Inferior parietal cortex (tissue), 1 donor: Measurements from ENCODE around the gene PTPN5.

Experiments
- DNase-seq: peaks from one replicate; pipeline ENCODE4 v3.0.0-alpha.2; 2016; ENCODE audit errors: extremely low spot score

PTPN5 gene

GRCh38 chr11:18773104-18773503 is 18.5 kb downstream of the PTPN5 start:
- no peak for DNase-seq

- DNase-seq = peak; percentile 53
These were observed 19.4 kb downstream of the PTPN5 start for GRCh38 chr11:18772211-18772610.

GRCh38 chr11:18771266-18772035 is 20.1 kb downstream of the PTPN5 start:
- no peak for DNase-seq

- DNase-seq = no peak
These were observed 21.0 kb downstream of the PTPN5 start for GRCh38 chr11:18770479-18771125.

- DNase-seq = no peak
These were observed 21.7 kb downstream of the PTPN5 start for GRCh38 chr11:18769802-18770456.

- no peak for DNase-seq
These were observed 22.6 kb downstream of the PTPN5 start for GRCh38 chr11:18768978-18769377.

- peak; percentile 47 for DNase-seq
These were observed 23.1 kb downstream of the PTPN5 start for GRCh38 chr11:18768472-18768901.

- DNase-seq = no peak
These were observed 25.6 kb downstream of the PTPN5 start for GRCh38 chr11:18766015-18766414.

- no peak for DNase-seq
These were observed 26.0 kb downstream of the PTPN5 start for GRCh38 chr11:18765554-18765953.

GRCh38 chr11:18761741-18762140 is 29.9 kb downstream of the PTPN5 start:
- DNase-seq = no peak

- DNase-seq = no peak
These were observed 30.5 kb downstream of the PTPN5 start for GRCh38 chr11:18761144-18761543.

- DNase-seq = no peak
These were observed 33.8 kb downstream of the PTPN5 start for GRCh38 chr11:18757811-18758210.

GRCh38 chr11:18756889-18757288 is 34.7 kb downstream of the PTPN5 start:
- no peak for DNase-seq

GRCh38 chr11:18754308-18754707 is 37.3 kb downstream of the PTPN5 start:
- no peak for DNase-seq

GRCh38 chr11:18752502-18752901 is 39.1 kb downstream of the PTPN5 start:
- no peak for DNase-seq

- no peak for DNase-seq
These were observed 40.7 kb downstream of the PTPN5 start for GRCh38 chr11:18750944-18751343.

- DNase-seq = peak; percentile 59
These were observed 41.8 kb downstream of the PTPN5 start for GRCh38 chr11:18749681-18750319.

- no peak for DNase-seq
These were observed 42.7 kb downstream of the PTPN5 start for GRCh38 chr11:18748766-18749365.

- no peak for DNase-seq
These were observed 46.3 kb downstream of the PTPN5 start for GRCh38 chr11:18745251-18745650.

GRCh38 chr11:18743900-18744514 is 47.6 kb downstream of the PTPN5 start:
- DNase-seq = no peak

- no peak for DNase-seq
These were observed 48.2 kb downstream of the PTPN5 start for GRCh38 chr11:18743365-18743764.
